Spleen (tissue), 7 donors: ENCODE data around the gene HNRNPA1.

ENCODE experiments used
- CTCF ChIP-seq, 11 experiments: fragments of 200-600 bp in 7 of 11; fragments of 450-650 bp in 4 of 11; sonication (generic) in 4 of 11; IDR thresholded peaks in 8 of 11; conservative IDR thresholded peaks in 3 of 11; 1 replicate in 7 of 11; 2 replicates in 4 of 11; pipeline versions ENCODE4 v1.4.0 to v1.8.0; 2016 to 2021; ENCODE audit warnings: antibody characterized with exemption in 11 of 11, inconsistent platforms in 4 of 11, mild to moderate bottlenecking in 1 of 11
- POLR2A ChIP-seq, 3 donors: fragments of 450-650 bp; IDR thresholded peaks; one replicate each; pipeline ENCODE4 v1.5.1; 2017; ENCODE audit warnings: antibody characterized with exemption in 3 of 3, mild to moderate bottlenecking in 1 of 3
- POLR2AphosphoS5 ChIP-seq, 3 donors: sonication (generic); formaldehyde crosslinking; IDR thresholded peaks; one replicate each; pipeline ENCODE4 v1.5.1; 2017; ENCODE audit warnings: antibody characterized with exemption in 3 of 3
- donor health status: DM: no; HTN: no; CAD: no; lungs with moderate emphysema.
- donor health status: DM: no; HTN: no; CAD: no.
- donor health status: DM: no; HTN: no; CAD: no.

DNA sequence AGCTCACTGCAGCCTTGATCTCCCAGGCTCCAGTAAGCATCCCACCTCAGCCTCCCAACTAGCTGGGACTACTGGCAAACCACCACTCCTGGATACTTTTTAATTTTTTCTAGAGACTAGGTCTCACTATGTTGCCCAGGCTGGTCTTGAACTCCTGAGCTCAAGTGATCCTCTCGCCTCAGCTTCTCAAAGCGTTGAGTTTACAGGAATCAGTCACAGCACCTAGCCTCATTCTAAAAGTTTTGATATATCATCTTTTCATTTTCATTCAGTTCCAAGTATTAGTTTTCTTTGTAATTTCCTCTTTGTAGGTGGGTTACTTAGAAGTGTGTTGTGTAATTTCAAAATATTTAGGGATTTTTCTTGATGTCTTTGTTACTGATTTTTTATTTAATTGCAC lies 10.2 kb upstream of the HNRNPA1 start:
- TF ChIP-seq CTCF (IDR thresholded peaks at IDR 0.05 in 8 of 11, conservative IDR thresholded peaks at IDR 0.05 in 3 of 11), result no peak
- TF ChIP-seq POLR2A (IDR thresholded peaks at IDR 0.05), result no peak
- TF ChIP-seq POLR2AphosphoS5 (IDR thresholded peaks at IDR 0.05), result no peak
